Forelimb muscle (tissue), 1 donor: ENCODE measurements around the gene IFNA8. TPM values are rescaled to one million over a fixed set of nuclear protein-coding genes. Genes with fewer than 3 reads are reported as not detected.
"Not testable (repeated sequence)": the region's sequence is repeated elsewhere in the genome, so short reads cannot be mapped to it uniquely, and the experiment has no call there.

Experiments
- DNase-seq: peaks from one replicate; pipeline ENCODE4 v3.0.0-alpha.2; 2013; ENCODE audit warnings: low read depth
- polyA plus RNA-seq: library from polyadenylated mRNA; unstranded; fragments of 120-200 nt; gene quantifications from one replicate; pipeline ENCODE4 v1.2.1, GENCODE V29; 2013; ENCODE audit not compliant: insufficient read length

The IFNA8 gene
- polyA plus RNA-seq, 1 donor = not detected

DNA sequence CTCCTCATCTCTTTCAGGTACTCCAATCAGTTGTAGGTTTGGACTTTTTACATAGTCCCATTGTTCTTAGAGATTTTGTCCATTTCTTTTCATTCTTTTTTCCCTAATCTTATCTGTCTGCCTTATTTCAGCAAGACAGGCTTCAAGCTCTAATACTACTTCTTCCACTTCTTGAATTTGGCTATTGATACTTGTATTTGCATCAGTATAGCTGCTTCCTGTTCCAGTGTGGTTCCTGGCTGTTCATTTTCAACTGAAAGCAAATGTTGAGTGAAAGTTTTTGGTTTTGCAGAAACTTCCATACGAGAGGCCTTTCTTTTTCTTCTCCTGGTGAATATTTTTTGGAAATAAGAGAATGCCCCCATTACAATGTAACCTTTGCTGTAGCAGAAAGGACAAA is 19.3 kb downstream of the IFNA8 start:
- DNase-seq = no peak

DNA sequence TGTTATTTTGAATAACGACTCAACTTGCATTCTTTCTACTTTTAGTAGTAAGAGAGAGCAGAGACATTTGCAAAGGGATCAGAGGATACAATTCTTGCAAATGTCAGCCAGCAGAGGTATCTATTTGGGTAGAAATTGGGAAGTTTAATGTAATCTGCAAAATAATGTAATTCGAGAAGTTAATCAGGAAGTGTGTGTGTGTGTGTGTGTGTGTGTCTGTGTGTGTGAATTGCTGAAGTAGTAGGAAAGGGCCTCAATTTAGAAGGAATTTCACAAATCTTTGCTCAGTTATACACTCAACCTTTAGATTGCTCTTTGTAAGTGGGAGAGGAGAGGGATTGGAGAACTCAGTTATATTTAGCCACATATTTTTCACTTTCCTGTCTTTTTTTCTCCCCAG is 20.3 kb downstream of the IFNA8 start:
- DNase-seq = no peak

- no peak for DNase-seq
Observed at GRCh38 chr9:21432672-21433425, 23.9 kb downstream of the IFNA8 start.

DNA sequence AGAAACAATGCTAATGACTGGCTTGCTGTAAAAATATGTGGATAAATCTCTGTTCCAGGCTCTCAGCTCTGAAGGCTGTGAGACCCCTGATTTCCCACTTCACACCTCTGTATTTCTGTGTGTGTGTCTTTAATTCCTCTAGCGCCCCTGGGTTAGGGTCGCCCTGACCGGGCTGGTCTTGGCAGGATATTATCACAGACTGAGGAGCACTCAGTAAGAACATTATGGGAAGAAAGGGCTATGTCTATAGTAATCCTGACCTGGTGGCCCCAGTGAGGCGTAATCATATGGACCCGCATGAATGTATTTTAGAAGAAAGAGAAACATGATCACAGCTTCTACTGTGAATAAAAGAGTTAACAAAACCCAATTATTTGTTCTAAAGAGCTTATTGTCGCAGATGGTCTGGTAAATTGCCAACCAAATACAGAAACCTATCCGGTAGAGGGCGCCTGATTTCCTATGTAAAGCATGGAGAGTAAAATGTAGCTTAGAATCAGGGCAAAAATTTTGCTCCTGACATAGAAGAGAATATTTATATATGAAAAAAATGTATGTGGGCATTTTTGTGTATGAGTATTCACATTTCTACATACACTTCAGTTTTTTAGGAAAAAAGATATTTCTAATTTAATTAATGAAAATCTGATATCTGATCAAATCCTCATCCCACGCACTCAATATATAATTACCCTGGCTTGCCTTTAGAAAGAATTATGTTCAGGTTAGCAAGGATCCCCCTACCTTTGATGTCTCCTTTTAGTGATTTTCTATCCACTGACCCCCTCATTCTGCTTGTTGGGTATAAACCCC is 25.5 kb downstream of the IFNA8 start:
- DNase-seq = no peak

GRCh38 chr9:21435015-21435383 is 26.1 kb downstream of the IFNA8 start:
- DNase-seq = not testable (repeated sequence)

- no peak for DNase-seq
Observed at GRCh38 chr9:21440139-21440538, 31.2 kb downstream of the IFNA8 start, which contains the start of gene IFNA1. TSS of gene IFNA1 (plus strand) at chr9:21440439. CDS start at chr9:21440508, 69 bp downstream.

DNA sequence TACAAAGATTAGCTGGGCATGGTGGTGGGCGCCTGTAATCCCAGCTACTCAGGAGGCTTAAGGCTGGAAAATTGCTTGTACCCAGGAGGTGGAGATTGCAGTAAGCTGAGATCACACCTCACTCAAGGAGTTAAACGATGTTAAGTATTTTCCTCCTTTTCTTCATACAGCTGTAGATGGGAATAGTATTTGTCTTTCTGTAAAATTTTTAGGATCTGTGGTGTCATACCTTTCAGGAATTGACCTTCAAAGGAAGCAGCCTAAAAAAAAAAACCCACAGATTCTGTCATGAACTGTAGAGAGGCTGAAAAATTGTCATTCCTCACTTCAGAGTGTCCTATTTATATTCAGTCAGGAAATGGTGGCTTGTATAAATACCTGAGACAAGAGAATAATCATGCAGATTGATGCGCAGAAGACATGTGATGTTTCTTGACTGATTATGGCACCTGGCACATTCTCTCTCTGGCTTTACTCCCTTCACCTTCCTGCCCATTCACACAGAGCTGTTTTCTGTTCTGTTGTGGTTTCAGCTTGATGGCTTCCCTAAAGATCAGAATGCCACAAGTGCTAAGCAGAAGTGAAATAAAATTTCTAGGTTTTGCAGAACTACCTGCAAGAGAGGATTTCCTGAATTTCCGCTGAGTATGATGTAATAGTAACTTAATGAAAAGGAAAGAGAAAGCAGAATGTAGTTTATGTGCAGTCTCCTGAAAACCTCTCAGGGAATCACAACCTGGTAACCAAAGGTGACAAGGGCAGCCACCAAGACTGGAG is 35.1 kb downstream of the IFNA8 start:
- no peak for DNase-seq

- DNase-seq = not testable (repeated sequence)
Observed at GRCh38 chr9:21449312-21449711, 40.4 kb downstream of the IFNA8 start.

DNA sequence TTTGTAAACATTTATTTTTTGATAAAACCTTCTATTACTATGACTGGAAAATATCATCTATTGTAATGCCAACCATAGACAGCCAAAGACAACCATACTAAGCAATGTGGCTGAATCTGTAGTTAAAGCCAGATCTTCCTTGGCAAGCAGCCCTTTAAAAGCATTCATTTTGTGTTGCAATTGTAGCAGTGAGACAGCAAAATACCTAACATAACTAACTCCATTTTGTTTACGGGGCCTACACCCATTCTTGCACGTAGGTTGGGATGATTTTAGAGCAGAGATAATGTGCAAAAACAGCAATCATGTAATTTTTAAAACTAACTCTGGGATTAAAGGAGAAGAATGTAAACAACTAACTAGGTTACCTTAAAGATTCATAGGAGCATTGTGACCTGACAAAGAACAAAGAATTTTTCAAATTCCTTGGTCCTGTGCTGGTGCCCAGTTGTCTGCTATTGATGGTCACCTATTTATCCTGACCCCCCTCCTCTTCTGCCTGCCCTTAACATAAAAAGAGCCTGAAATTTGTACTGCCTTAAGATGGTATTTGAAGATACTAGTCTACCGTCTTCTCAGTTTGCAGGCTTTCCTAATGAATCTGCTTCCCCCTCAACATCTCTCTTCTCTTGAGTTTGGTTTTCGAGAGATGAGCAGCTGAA is 41.9 kb downstream of the IFNA8 start:
- DNase-seq = no peak

DNA sequence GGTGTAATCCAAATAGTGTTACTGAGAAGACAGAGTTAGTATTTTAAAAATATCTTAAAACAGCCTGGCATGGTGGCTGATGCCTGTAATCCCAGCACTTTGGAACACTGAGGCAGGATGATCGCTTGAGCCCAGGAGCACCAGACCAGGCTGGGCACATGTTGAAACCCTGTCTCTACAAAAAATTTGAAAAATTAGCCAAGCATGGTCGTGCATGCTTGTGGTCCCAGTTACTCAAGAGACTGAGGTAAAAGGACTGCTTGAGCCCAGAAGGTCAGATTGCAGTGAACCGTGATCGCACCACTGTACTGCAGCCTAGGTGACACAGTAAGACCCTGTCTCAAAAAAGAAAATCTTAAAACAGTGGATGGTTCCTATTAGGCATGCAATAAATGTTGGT is 43.8 kb downstream of the IFNA8 start:
- no peak for DNase-seq

GRCh38 chr9:21454149-21454548 is 45.2 kb downstream of the IFNA8 start:
- DNase-seq = no peak

DNA sequence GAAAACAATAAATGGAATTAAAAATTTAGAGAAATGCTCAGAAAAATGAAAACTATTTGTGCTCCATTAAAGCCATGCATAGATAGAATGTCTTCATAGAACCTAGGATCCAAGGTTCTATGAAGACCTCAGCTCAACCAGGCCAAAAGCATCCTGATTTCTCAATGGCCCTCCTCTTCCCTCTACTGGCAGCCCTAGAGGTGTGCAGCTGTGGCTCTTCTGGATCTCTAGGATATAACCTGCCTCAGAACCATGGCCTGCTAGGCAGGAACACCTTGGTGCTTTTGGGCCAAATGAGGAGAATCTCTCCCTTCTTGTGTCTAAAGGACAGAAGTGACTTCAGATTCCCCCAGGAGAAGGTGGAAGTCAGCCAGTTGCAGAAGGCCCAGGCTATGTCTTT is 46.4 kb downstream of the IFNA8 start:
- no peak for DNase-seq

Other genes starting within 250 kb of the IFNA8 start
- gene IFNA21, start 242.5 kb upstream of the IFNA8 start, polyA plus RNA-seq = not detected
- gene IFNA4, start 221.5 kb upstream of the IFNA8 start, polyA plus RNA-seq = not detected
- not detected for gene IFNA7, start 206.9 kb upstream of the IFNA8 start, polyA plus RNA-seq
- gene IFNA10, start 202.0 kb upstream of the IFNA8 start, polyA plus RNA-seq = not detected
- gene IFNA16, start 191.8 kb upstream of the IFNA8 start, polyA plus RNA-seq = not detected
- gene IFNA17, start 180.9 kb upstream of the IFNA8 start, polyA plus RNA-seq = not detected
- not detected for gene IFNA14, start 169.1 kb upstream of the IFNA8 start, polyA plus RNA-seq
- not detected for gene IFNA5, start 103.8 kb upstream of the IFNA8 start, polyA plus RNA-seq
- 19.5 TPM for gene KLHL9, start 73.7 kb upstream of the IFNA8 start, polyA plus RNA-seq
- not detected for gene IFNA6, start 58.2 kb upstream of the IFNA8 start, polyA plus RNA-seq
- gene IFNA13, start 41.1 kb upstream of the IFNA8 start, polyA plus RNA-seq = not detected
- gene IFNA2, start 23.7 kb upstream of the IFNA8 start, polyA plus RNA-seq = not detected
- gene IFNA1, start 31.3 kb downstream of the IFNA8 start, polyA plus RNA-seq = not detected
- not detected for gene IFNE, start 73.2 kb downstream of the IFNA8 start, polyA plus RNA-seq